Spinal cord (tissue), 10 donors: ENCODE results near the gene WSCD2. TPM values are rescaled to one million over a fixed set of nuclear protein-coding genes. Genes with fewer than 3 reads are reported as not detected.
A peak's percentile ranks its signal among the peaks of the same experiment; 100 is the strongest.

ENCODE experiments used
- DNase-seq, 6 donors: peaks; one replicate each; pipeline versions ENCODE4 v3.0.0 to v3.0.0-alpha.2; 2013 to 2015; ENCODE audit warnings: low spot score in 6 of 6, low read depth in 4 of 6
- H3K27ac ChIP-seq: one replicate; pipeline ENCODE4 v1.5.1; 2013; ENCODE audit warnings: low read depth, low read length, control low read depth
- H3K27me3 ChIP-seq: one replicate; pipeline ENCODE4 v1.6.1; 2013; ENCODE audit warnings: low read length; ENCODE audit not compliant: control insufficient read depth, insufficient read depth
- H3K36me3 ChIP-seq: one replicate; pipeline ENCODE4 v1.6.1; 2013; ENCODE audit warnings: low read length; ENCODE audit not compliant: control insufficient read depth, insufficient read depth
- H3K4me1 ChIP-seq: one replicate; pipeline ENCODE4 v1.6.1; 2013; ENCODE audit warnings: low read length; ENCODE audit not compliant: control insufficient read depth, insufficient read depth
- H3K4me3 ChIP-seq: one replicate; pipeline ENCODE4 v1.5.1; 2013; ENCODE audit warnings: low read depth, low read length, control low read depth
- H3K9me3 ChIP-seq: one replicate; pipeline ENCODE4 v1.6.1; 2013; ENCODE audit warnings: low read length; ENCODE audit not compliant: control insufficient read depth, insufficient read depth
- WGBS: methylation state at CpG from one replicate; pipeline ENCODE4 v1.1.5; 2013; ENCODE audit warnings: missing lambda C conversion rate; ENCODE audit not compliant: insufficient coverage; 5-methylcytosine and 5-hydroxymethylcytosine counted together
- polyA plus RNA-seq, 2 donors: library from polyadenylated mRNA; unstranded; fragments of 120-200 nt; gene quantifications; one replicate each; pipeline ENCODE4 v1.2.1, GENCODE V29; 2013; ENCODE audit not compliant: insufficient read length in 2 of 2
- total RNA-seq, 2 donors: library from RNA; depleted of rRNA in 1 of 2; stranded (reverse); fragments of 120-200 nt in 1 of 2; fragments of >200 nt in 1 of 2; gene quantifications; one replicate each; pipeline versions ENCODE4 v1.2.3 to v1.2.4, GENCODE V29; 2013 to 2014
- donor health status: healthy.

WSCD2 gene
- total and polyA plus RNA-seq, 4 donors, result 6.1 to 17.4 (median 11.8) TPM

DNA sequence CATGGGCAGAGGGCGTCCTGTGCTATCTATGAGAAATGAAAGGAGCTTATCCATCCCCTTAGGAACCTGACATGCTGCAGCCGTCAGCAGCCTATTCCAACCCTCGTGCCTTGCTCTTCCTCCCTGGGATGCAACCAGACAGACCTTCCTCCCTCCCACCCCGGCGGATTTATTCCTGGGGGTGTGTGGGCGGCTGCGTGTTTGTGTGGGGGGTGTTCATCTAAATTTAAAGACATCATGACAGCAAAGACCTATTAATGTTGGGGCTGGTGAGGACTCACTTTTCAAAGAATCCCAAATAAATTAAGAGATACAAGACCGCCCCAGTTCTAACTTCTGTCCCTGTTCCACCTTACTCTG, 52.0 kb downstream of the WSCD2 start:
- H3K4me3 ChIP-seq, result no peak overlapping the region
- DNase-seq, result no peak
- H3K36me3 ChIP-seq, result no peaks in the 10 kb centered on the region
- H3K4me1 ChIP-seq, result no peaks in the 10 kb centered on the region
- no peak overlapping the region for H3K27ac ChIP-seq
- 78% methylated on average over 1 of the region's 8 CpGs for WGBS
- no peaks in the 10 kb centered on the region for H3K9me3 ChIP-seq
- H3K27me3 ChIP-seq, result no peaks in the 10 kb centered on the region

DNA sequence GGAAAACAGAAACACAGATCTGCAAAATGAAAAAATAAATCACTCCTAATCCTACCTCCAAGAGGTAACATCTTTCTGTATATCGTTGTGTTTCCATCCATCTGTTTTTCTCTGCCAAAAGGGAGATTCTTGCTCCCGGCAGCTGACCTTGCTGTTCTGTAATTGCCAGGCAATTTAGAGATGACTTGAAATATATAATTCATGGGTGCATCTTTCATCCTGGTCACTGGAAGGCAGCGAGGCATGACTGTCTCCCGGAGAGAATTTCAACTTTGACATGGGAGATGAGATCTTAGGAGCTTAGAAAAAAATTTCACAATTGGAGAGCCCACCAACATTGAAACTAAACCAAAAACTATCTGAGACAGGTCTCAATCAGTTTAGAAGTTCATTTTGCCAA, 53.0 kb downstream of the WSCD2 start:
- H3K27me3 ChIP-seq, result no peaks in the 10 kb centered on the region
- DNase-seq, result no peak
- H3K4me3 ChIP-seq, result no peak overlapping the region
- H3K4me1 ChIP-seq, result no peaks in the 10 kb centered on the region
- no CpG with 5 or more reads among the region's 4 CpGs for WGBS
- H3K9me3 ChIP-seq, result no peaks in the 10 kb centered on the region
- no peak overlapping the region for H3K27ac ChIP-seq
- H3K36me3 ChIP-seq, result no peaks in the 10 kb centered on the region

- no peak for DNase-seq
- no peak overlapping the region for H3K4me3 ChIP-seq
- no peak overlapping the region for H3K27ac ChIP-seq
- 100% methylated on average over 1 of the region's 1 CpG for WGBS
- peaks cover 2% of the 10 kb centered on the region for H3K9me3 ChIP-seq
- no peaks in the 10 kb centered on the region for H3K4me1 ChIP-seq
- no peaks in the 10 kb centered on the region for H3K27me3 ChIP-seq
- H3K36me3 ChIP-seq, result no peaks in the 10 kb centered on the region
These were observed 55.9 kb downstream of the WSCD2 start for GRCh38 chr12:108185002-108185401.

- DNase-seq, result no peak
- H3K27me3 ChIP-seq, result no peaks in the 10 kb centered on the region
- H3K27ac ChIP-seq, result no peak overlapping the region
- WGBS, result 81% methylated on average over 3 of the region's 5 CpGs
- peaks cover 2% of the 10 kb centered on the region for H3K9me3 ChIP-seq
- H3K4me1 ChIP-seq, result peaks cover 14% of the 10 kb centered on the region
- H3K36me3 ChIP-seq, result no peaks in the 10 kb centered on the region
- no peak overlapping the region for H3K4me3 ChIP-seq
These were observed 58.7 kb downstream of the WSCD2 start for GRCh38 chr12:108187831-108188230.

GRCh38 chr12:108190529-108190928, 61.4 kb downstream of the WSCD2 start:
- no peak overlapping the region for H3K4me3 ChIP-seq
- peaks cover under 1% of the 10 kb centered on the region for H3K36me3 ChIP-seq
- no peaks in the 10 kb centered on the region for H3K27me3 ChIP-seq
- H3K27ac ChIP-seq, result no peak overlapping the region
- peaks cover 14% of the 10 kb centered on the region for H3K4me1 ChIP-seq
- WGBS, result no CpG with 5 or more reads among the region's 3 CpGs
- H3K9me3 ChIP-seq, result peaks cover 2% of the 10 kb centered on the region
- peak in 2 of 6 donors; percentile 44 to 76 for DNase-seq

- Histone ChIP-seq H3K27me3 (no peaks in the 10 kb centered on the region), H3K9me3 (peaks cover 2% of the 10 kb centered on the region), H3K27ac (no peak overlapping the region), H3K36me3 (peaks cover 5% of the 10 kb centered on the region), H3K4me3 (no peak overlapping the region), H3K4me1 (peaks cover 14% of the 10 kb centered on the region)
- no CpG with 5 or more reads among the region's 2 CpGs for WGBS
- no peak for DNase-seq
These were observed 62.0 kb downstream of the WSCD2 start for GRCh38 chr12:108191086-108191485.

GRCh38 chr12:108191938-108192337, 62.9 kb downstream of the WSCD2 start:
- Histone ChIP-seq H3K27me3 (no peaks in the 10 kb centered on the region), H3K9me3 (peaks cover 2% of the 10 kb centered on the region), H3K27ac (no peak overlapping the region), H3K4me1 (peaks cover 14% of the 10 kb centered on the region), H3K4me3 (no peak overlapping the region), H3K36me3 (peaks cover 5% of the 10 kb centered on the region)
- peak in 1 of 6 donors; percentile 30 for DNase-seq
- 34% methylated on average over 2 of the region's 4 CpGs for WGBS

DNA sequence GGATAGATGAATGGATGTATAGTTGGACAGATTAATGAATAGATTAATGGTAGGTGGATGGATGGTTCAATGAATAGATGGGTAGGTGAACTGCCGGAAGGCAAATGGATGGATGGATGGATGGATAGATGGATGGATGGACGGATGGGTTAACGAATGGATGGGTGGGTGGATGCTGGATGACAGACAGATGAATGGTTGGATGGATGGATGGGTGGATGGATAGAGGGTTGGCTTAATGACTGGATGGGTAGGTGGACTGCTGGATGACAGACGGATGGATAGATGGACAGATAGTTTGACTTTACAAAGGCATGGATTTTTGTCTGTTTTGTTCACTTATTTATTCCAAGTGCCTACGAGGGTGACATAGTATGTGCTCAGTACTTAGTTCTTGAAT, 64.4 kb downstream of the WSCD2 start:
- peaks cover 5% of the 10 kb centered on the region for H3K36me3 ChIP-seq
- DNase-seq, result no peak
- WGBS, result 97% methylated on average over 3 of the region's 5 CpGs
- peaks cover 14% of the 10 kb centered on the region for H3K4me1 ChIP-seq
- H3K27me3 ChIP-seq, result no peaks in the 10 kb centered on the region
- no peak overlapping the region for H3K4me3 ChIP-seq
- peaks cover 2% of the 10 kb centered on the region for H3K9me3 ChIP-seq
- H3K27ac ChIP-seq, result no peak overlapping the region

DNA sequence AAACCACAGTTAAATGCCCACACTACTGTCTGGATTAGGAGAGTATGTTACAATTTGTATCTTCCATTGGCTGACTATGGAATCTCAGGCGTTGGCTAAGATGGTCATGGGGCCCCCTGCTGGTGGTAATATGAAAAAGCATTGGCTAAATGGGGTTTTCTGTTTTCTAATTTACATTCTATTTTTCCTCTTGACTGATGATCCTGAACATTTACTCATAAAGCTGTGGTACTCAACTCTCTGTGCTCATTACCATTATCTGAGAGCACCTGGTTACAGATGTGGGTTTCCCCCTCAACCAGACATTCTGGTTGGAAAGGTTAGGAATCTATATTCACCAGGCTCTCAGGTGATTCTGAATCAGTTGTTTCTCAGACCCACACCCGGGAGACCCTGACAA, 64.8 kb downstream of the WSCD2 start:
- Histone ChIP-seq H3K9me3 (no peaks in the 10 kb centered on the region), H3K27ac (no peak overlapping the region), H3K4me1 (peaks cover 14% of the 10 kb centered on the region), H3K27me3 (no peaks in the 10 kb centered on the region), H3K4me3 (no peak overlapping the region), H3K36me3 (peaks cover 5% of the 10 kb centered on the region)
- WGBS, result 78% methylated on average over 1 of the region's 2 CpGs
- peak in 2 of 6 donors; percentile 46 to 81 for DNase-seq

- Histone ChIP-seq H3K27ac (no peak overlapping the region), H3K4me1 (peaks cover 14% of the 10 kb centered on the region), H3K4me3 (no peak overlapping the region), H3K27me3 (no peaks in the 10 kb centered on the region), H3K9me3 (no peaks in the 10 kb centered on the region), H3K36me3 (peaks cover 5% of the 10 kb centered on the region)
- DNase-seq, result no peak
- no CpG with 5 or more reads among the region's 1 CpG for WGBS
These were observed 65.5 kb downstream of the WSCD2 start for GRCh38 chr12:108194585-108194984.
